GM15510 (cell line): ENCODE measurements around the gene SIPA1L3.

Experiments used
- POLR2A ChIP-seq: IDR thresholded peaks from 3 replicates; pipeline ENCODE4 v1.6.1; 2011; ENCODE audit warnings: borderline replicate concordance; ENCODE audit not compliant: insufficient read length; ENCODE audit errors: extremely low read depth

SIPA1L3 gene

GRCh38 chr19:37994823-37995130 lies 87.8 kb downstream of the SIPA1L3 start:
- TF ChIP-seq POLR2A, result no peak

- TF ChIP-seq POLR2A, result no peak
Measured at GRCh38 chr19:37995346-37995745, 88.3 kb downstream of the SIPA1L3 start.

GRCh38 chr19:37997911-37998344 lies 90.9 kb downstream of the SIPA1L3 start:
- TF ChIP-seq POLR2A, result no peak

GRCh38 chr19:37998801-37999308 lies 91.8 kb downstream of the SIPA1L3 start:
- no peak for TF ChIP-seq POLR2A

GRCh38 chr19:37999309-38000213 lies 92.6 kb downstream of the SIPA1L3 start:
- TF ChIP-seq POLR2A, result no peak

- TF ChIP-seq POLR2A, result no peak
Measured at GRCh38 chr19:38001158-38001781, 94.3 kb downstream of the SIPA1L3 start.

GRCh38 chr19:38003438-38004185 lies 96.6 kb downstream of the SIPA1L3 start:
- TF ChIP-seq POLR2A, result peak; percentile 21

GRCh38 chr19:38004186-38004520 lies 97.1 kb downstream of the SIPA1L3 start:
- TF ChIP-seq POLR2A, result no peak

- TF ChIP-seq POLR2A, result peak; percentile 74
Measured at GRCh38 chr19:38004521-38005223, 97.7 kb downstream of the SIPA1L3 start.

GRCh38 chr19:38005224-38005614 lies 98.2 kb downstream of the SIPA1L3 start:
- no peak for TF ChIP-seq POLR2A

GRCh38 chr19:38006361-38007045 lies 99.5 kb downstream of the SIPA1L3 start:
- no peak for TF ChIP-seq POLR2A

GRCh38 chr19:38009650-38010242 lies 102.7 kb downstream of the SIPA1L3 start:
- no peak for TF ChIP-seq POLR2A

- no peak for TF ChIP-seq POLR2A
Measured at GRCh38 chr19:38011426-38011825, 104.4 kb downstream of the SIPA1L3 start.

GRCh38 chr19:38012290-38012689 lies 105.3 kb downstream of the SIPA1L3 start:
- no peak for TF ChIP-seq POLR2A
